Stimulated activated CD4-positive, alpha-beta T cell treated with anti-CD3 and anti-CD28 coated beads, Interleukin-4, amount 100 ng/mL, for 4 hours (primary cell): ENCODE data around the gene SMURF2.
A peak's percentile ranks its signal among the peaks of the same experiment; 100 is the strongest.

Experiments
- DNase-seq, 2 experiments: peaks; one replicate each; pipeline ENCODE4 v3.0.0-alpha.2; 2020

SMURF2 gene

GRCh38 chr17:64500862-64501765, 161.0 kb downstream of the SMURF2 start:
- DNase-seq = no peak

GRCh38 chr17:64500487-64500859, 161.6 kb downstream of the SMURF2 start:
- DNase-seq = no peak

DNA sequence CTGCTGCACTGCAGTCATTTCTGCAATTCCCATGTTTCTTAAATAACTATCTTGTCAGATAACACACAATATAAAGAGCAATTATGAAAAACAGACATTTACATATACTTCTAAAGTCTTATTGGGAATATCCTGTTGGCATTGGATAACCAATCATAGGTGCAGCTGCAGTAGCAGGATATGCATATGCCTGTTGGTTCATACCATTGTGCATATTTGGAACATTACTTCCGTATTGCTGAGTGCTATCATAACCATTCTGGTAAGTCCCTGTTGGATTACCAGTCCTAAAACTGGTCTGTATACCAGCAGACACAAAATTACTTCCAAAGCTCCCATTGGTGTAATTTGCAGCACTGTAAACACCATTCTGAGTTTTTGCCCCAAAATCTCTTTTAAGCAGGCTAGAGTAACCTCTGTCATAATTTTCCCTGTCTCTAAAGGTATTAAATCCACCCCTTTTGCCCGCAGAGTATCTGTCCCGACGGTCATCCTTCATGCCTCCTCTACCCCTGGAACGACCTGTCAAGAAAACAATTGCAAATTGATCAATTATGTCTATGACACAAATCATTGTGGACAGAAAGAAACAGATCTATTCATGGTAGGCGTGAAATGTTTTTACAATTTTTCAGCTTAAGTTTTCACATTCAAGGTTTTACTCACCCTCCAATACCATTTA, 162.2 kb downstream of the SMURF2 start:
- DNase-seq = no peak

- DNase-seq = no peak
These were observed 163.6 kb downstream of the SMURF2 start for GRCh38 chr17:64498308-64499203.

DNA sequence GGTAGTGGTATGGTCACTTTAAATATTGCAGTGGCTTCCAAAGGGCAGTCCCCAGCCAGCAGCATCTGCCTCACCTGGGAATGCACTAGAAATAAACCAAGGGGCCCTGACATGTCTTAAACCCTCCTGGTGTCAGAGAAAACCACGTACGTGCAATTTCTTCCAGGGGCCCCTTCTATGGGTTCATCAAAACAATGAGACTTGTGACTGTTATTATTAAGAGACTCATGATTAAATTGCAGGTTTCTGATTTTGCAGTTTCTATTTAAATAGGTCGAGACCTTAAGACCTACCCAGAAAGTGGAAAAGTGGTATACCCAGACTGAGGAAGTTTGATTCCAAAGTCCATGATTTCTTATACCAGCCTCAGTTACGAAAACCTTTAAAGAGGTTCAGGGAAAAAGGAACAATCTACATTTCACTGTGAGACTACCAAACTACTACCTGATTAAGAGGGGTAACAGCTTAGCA, 164.5 kb downstream of the SMURF2 start:
- DNase-seq = no peak

- DNase-seq = peak; percentile 92 to 95
These were observed 165.1 kb downstream of the SMURF2 start, which contains the start of gene POLG2 for GRCh38 chr17:64496786-64497564. Gene POLG2 (minus strand): TSS chr17:64497054. CDS start chr17:64496968, 86 bp downstream.

DNA sequence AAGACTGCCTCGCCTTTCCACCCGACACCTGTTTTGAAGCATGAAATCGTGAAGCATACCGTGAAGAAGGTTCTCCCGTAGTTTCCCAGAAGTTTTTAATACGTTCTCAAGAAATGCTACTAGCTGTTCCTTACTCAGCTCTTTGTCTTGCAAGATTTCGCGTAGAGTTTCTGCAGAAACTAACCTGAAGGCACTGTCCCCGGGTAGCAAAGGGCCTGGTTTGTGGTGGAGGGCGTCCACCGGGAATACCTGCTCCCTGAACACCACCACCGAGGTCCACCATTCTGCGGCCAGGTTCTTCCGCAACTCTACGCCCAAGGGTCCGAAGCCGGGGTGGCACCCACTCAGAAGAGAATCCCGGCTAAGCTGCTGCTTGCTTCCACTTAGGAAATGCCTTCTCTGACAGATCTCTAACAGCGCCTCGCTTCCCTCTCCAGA, 165.7 kb downstream of the SMURF2 start:
- no peak for DNase-seq
